OCI-LY1 (cell line): ENCODE results near the gene SERHL2.
"Not testable (repeated sequence)": the region's sequence is repeated elsewhere in the genome, so short reads cannot be mapped to it uniquely, and the experiment has no call there.

Source experiments
- H2AFZ ChIP-seq: fragments of 200-600 bp; sonication (generic), shearing (Covaris generic); 2 replicates; pipeline ENCODE4 v1.6.0; 2014; ENCODE audit warnings: antibody characterized with exemption, mild to moderate bottlenecking, low read length
- H3F3A ChIP-seq: fragments of 200-600 bp; sonication (generic), shearing (Covaris generic); 2 replicates; pipeline ENCODE4 v1.6.0; 2014; ENCODE audit warnings: mild to moderate bottlenecking, antibody characterized with exemption, low read length, moderate library complexity; ENCODE audit not compliant: insufficient read depth
- H3K27ac ChIP-seq: fragments of 200-600 bp; sonication (generic); 2 replicates; pipeline ENCODE4 v1.5.1; 2014; ENCODE audit warnings: low read length, mixed run types, mild to moderate bottlenecking, low read depth; ENCODE audit not compliant: poor library complexity, severe bottlenecking
- H3K27me3 ChIP-seq: fragments of 200-600 bp; sonication (generic); 2 replicates; pipeline ENCODE4 v1.6.0; 2014; ENCODE audit warnings: antibody characterized with exemption, mild to moderate bottlenecking, low read length, moderate library complexity; ENCODE audit not compliant: insufficient read depth
- H3K36me3 ChIP-seq: fragments of 200-600 bp; sonication (generic); 2 replicates; pipeline ENCODE4 v1.6.1; 2014; ENCODE audit warnings: mild to moderate bottlenecking, antibody characterized with exemption, low read length, moderate library complexity, mixed read lengths; ENCODE audit not compliant: insufficient read depth
- H3K4me1 ChIP-seq: fragments of 200-600 bp; sonication (generic); 2 replicates; pipeline ENCODE4 v1.5.1; 2014; ENCODE audit warnings: mild to moderate bottlenecking, low read length, moderate library complexity; ENCODE audit not compliant: insufficient read depth, severe bottlenecking
- H3K4me2 ChIP-seq: fragments of 200-600 bp; sonication (generic), shearing (Covaris generic); 2 replicates; pipeline ENCODE4 v1.6.1; 2014; ENCODE audit warnings: low read length
- H3K4me3 ChIP-seq: fragments of 200-600 bp; sonication (generic); 2 replicates; pipeline ENCODE4 v1.5.1; 2014; ENCODE audit warnings: low read length, low read depth, mild to moderate bottlenecking, mixed read lengths; ENCODE audit not compliant: poor library complexity, severe bottlenecking
- H3K79me2 ChIP-seq: fragments of 200-600 bp; shearing (Covaris generic); 2 replicates; pipeline ENCODE4 v1.6.1; 2016; ENCODE audit warnings: mixed run types, low read length, mixed read lengths; ENCODE audit not compliant: insufficient read depth
- H3K9ac ChIP-seq: fragments of 200-600 bp; sonication (generic), shearing (Covaris generic); 2 replicates; pipeline ENCODE4 v1.6.1; 2014; ENCODE audit warnings: mild to moderate bottlenecking, low read length, mixed read lengths
- H3K9me2 ChIP-seq: fragments of 200-600 bp; sonication (generic), shearing (Covaris generic); 2 replicates; pipeline ENCODE4 v1.6.1; 2014; ENCODE audit warnings: low read depth, mild to moderate bottlenecking, low read length, mixed read lengths
- H3K9me3 ChIP-seq: fragments of 200-600 bp; shearing (Covaris generic); 2 replicates; pipeline ENCODE4 v1.6.1; 2014; ENCODE audit warnings: low read length, mixed read lengths
- H4K20me1 ChIP-seq: fragments of 200-600 bp; sonication (generic), shearing (Covaris generic); 2 replicates; pipeline ENCODE4 v1.6.0; 2016; ENCODE audit warnings: mild to moderate bottlenecking, low read length; ENCODE audit not compliant: insufficient read depth
- CTCF ChIP-seq: fragments of 200-600 bp; sonication (generic), shearing (Covaris generic); IDR thresholded peaks from 2 replicates; pipeline ENCODE4 v1.5.1; 2017; ENCODE audit warnings: mild to moderate bottlenecking, antibody characterized with exemption, low read length, moderate library complexity, mixed read lengths
- EZH2 ChIP-seq: fragments of 200-600 bp; sonication (generic), shearing (Covaris generic); IDR thresholded peaks from 2 replicates; pipeline ENCODE4 v1.8.0; 2017; ENCODE audit warnings: borderline replicate concordance, mixed run types, mild to moderate bottlenecking, antibody characterized with exemption, low read length, moderate library complexity, mixed read lengths

Gene SERHL2

DNA sequence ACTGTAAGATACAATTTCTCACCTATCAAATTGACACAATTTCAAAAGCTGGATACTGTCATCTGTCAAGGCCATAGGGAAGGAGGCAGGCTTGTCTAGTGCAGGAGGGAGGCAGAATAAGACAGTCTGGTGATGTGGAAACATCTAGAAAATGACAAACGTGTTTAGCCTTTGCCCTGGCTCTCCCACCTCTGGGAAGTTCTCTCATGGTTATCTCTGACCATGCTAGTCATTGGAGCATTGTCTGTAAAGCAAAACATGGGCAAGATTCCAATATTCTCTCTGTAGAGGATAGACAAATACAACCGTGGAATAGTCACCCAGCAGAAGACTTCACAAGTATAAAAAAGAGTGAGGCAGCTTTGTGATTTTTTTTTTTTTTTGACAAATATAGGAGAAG is 9.1 kb upstream of the SERHL2 start:
- no peak overlapping the region for H3K4me3 ChIP-seq
- no peaks in the 10 kb centered on the region for H3K36me3 ChIP-seq
- H2AFZ ChIP-seq: no peak overlapping the region
- H4K20me1 ChIP-seq: no peaks in the 10 kb centered on the region
- no peaks in the 10 kb centered on the region for H3K27me3 ChIP-seq
- H3K9ac ChIP-seq: no peak overlapping the region
- H3K4me1 ChIP-seq: peaks cover 13% of the 10 kb centered on the region
- no peak overlapping the region for H3K4me2 ChIP-seq
- peak overlapping the region; percentile 39 for H3K27ac ChIP-seq
- TF ChIP-seq CTCF (no peak), EZH2 (no peak)
- H3K9me3 ChIP-seq: no peaks in the 10 kb centered on the region
- H3F3A ChIP-seq: no peaks in the 10 kb centered on the region
- H3K79me2 ChIP-seq: no peaks in the 10 kb centered on the region
- H3K9me2 ChIP-seq: no peaks in the 10 kb centered on the region

DNA sequence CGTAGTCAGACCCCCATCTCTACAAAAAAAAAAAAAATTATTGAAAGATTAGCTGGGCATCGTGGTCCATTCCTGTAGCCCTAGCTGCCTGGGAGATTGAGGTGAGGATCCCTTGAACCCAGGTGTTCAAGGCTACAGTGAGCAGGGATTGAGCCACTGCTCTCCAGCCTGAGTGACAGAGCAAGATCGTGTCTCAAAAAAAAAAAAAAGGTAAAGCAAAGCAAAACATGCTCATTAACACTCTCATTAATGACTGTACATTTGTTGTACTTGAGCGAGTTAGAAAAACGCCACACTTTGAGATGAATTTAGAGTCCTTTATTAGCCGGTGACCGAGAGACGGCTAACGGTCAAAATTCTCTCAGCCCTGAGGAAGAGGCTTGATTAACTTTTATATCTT is 6.2 kb upstream of the SERHL2 start:
- no peak overlapping the region for H3K4me3 ChIP-seq
- H3K79me2 ChIP-seq: no peaks in the 10 kb centered on the region
- TF ChIP-seq CTCF (no peak), EZH2 (no peak)
- no peaks in the 10 kb centered on the region for H3K36me3 ChIP-seq
- H3F3A ChIP-seq: 0 out of 2 replicates have a peak, but pooled peaks cover 4% of the 10 kb centered on the region
- no peaks in the 10 kb centered on the region for H3K9me2 ChIP-seq
- H3K27ac ChIP-seq: no peak overlapping the region
- no peaks in the 10 kb centered on the region for H3K27me3 ChIP-seq
- H3K9me3 ChIP-seq: no peaks in the 10 kb centered on the region
- no peak overlapping the region for H3K9ac ChIP-seq
- H3K4me2 ChIP-seq: no peak overlapping the region
- peaks cover 28% of the 10 kb centered on the region for H3K4me1 ChIP-seq
- no peaks in the 10 kb centered on the region for H4K20me1 ChIP-seq
- no peak overlapping the region for H2AFZ ChIP-seq

DNA sequence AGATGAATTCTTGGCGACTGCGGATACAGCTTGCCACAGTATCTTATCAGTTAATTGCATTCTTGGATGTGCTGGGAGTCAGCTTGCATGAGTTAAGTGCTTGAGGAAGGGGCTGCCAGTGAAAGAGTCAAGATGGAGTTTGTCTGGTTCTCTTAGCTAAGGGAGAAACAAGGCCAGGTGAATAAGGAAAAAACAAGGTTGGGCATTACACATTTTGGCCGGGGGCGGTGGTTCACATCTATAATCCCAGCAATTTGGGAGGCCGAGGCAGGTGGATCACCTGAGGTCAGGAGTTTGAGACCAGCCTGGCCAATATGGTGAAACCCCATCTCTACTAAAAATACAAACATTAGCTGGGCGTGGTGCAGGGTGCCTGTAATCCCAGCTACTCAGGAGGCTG is 5.6 kb upstream of the SERHL2 start:
- not testable (repeated sequence) for H3K4me3 ChIP-seq, H3K27ac ChIP-seq, H3K79me2 ChIP-seq, H4K20me1 ChIP-seq, H3K9me2 ChIP-seq, H3K9me3 ChIP-seq, H3K36me3 ChIP-seq, H2AFZ ChIP-seq, H3K27me3 ChIP-seq, H3K4me2 ChIP-seq, H3F3A ChIP-seq, H3K9ac ChIP-seq
- H3K4me1 ChIP-seq: peaks cover 34% of the 10 kb centered on the region

- no peaks in the 10 kb centered on the region for H3K27me3 ChIP-seq
- H3K4me2 ChIP-seq: no peak overlapping the region
- no peak overlapping the region for H3K4me3 ChIP-seq
- no peaks in the 10 kb centered on the region for H3K79me2 ChIP-seq
- no peaks in the 10 kb centered on the region for H3K36me3 ChIP-seq
- 0 out of 2 replicates have a peak, but pooled peaks cover 4% of the 10 kb centered on the region for H3F3A ChIP-seq
- peaks cover 40% of the 10 kb centered on the region for H3K4me1 ChIP-seq
- H3K9me3 ChIP-seq: no peaks in the 10 kb centered on the region
- no peaks in the 10 kb centered on the region for H4K20me1 ChIP-seq
- no peaks in the 10 kb centered on the region for H3K9me2 ChIP-seq
- H3K27ac ChIP-seq: peak overlapping the region; percentile 61
- TF ChIP-seq EZH2 (no peak), CTCF (no peak)
- H3K9ac ChIP-seq: no peak overlapping the region
- H2AFZ ChIP-seq: no peak overlapping the region
Measured at GRCh38 chr22:42548597-42549330, 5.0 kb upstream of the SERHL2 start.
